HG03175 (cell line): ENCODE results near the gene PRPF39.
"Not testable (repeated sequence)": the region's sequence is repeated elsewhere in the genome, so short reads cannot be mapped to it uniquely, and the experiment has no call there.

Experiments
- ATAC-seq: cut with Tn5 transposase; IDR thresholded peaks from one replicate; pipeline ENCODE4 v1.9.1; 2021; ENCODE audit warnings: mild to moderate bottlenecking, moderate library complexity; ENCODE audit not compliant: unreplicated experiment

PRPF39 gene

DNA sequence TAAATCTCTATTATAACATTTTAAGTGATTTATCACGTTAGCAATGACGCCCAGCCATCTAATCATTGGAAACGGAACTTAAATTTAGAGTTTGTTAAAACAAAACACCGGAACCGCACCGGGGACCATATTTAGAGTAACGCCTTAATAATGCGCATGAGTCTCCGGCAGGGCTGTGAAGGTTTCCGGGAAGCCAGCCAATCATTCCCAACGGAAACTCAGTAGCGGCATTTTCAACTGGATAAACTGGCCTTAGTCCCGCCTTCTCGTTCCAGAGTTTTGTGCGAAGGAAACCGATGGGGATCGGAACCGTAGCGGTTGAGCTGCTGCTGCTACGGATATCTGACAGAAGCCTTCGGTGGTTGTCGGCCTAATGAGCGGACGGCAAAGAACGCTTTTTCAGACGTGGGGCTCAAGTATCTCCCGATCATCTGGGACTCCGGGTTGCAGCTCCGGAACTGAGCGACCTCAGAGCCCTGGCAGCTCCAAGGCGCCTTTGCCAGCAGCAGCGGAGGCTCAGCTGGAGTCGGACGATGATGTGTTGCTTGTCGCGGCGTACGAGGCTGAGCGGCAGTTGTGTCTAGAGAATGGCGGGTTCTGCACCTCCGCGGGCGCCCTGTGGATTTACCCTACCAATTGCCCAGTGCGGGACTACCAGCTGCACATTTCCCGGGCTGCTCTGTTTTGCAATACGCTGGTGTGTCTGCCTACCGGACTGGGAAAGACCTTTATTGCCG, 51.9 kb downstream of the PRPF39 start, which contains the start of gene FANCM:
FANCM (plus strand) TSS at position 272 of the 737 bp plus-strand sequence; CDS start at position 374, 102 bp downstream.
- peak; percentile 45 for ATAC-seq

GRCh38 chr14:45136399-45136798, 52.5 kb downstream of the PRPF39 start:
- no peak for ATAC-seq

GRCh38 chr14:45140661-45141187, 56.8 kb downstream of the PRPF39 start:
- no peak for ATAC-seq

DNA sequence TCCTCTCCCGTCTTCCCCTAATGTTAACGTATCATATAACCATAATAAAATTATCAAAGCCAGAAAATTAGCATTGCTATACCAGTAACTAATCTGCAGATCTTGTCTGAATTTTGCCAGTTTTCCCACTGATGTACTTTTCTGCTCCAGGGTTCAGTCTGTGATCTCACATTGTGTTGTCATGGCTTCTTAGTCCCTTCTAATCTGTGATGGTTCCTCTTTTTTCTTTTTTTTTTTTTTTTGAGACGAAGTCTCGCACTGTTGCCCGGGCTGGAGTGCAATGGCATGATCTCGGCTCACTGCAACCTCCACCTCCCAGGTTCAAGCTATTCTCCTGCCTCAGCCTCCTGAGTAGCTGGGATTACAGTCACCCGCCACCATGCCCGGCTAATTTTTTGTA, 58.2 kb downstream of the PRPF39 start:
- not testable (repeated sequence) for ATAC-seq

- no peak for ATAC-seq
Observed at GRCh38 chr14:45144658-45145057, 60.7 kb downstream of the PRPF39 start.

DNA sequence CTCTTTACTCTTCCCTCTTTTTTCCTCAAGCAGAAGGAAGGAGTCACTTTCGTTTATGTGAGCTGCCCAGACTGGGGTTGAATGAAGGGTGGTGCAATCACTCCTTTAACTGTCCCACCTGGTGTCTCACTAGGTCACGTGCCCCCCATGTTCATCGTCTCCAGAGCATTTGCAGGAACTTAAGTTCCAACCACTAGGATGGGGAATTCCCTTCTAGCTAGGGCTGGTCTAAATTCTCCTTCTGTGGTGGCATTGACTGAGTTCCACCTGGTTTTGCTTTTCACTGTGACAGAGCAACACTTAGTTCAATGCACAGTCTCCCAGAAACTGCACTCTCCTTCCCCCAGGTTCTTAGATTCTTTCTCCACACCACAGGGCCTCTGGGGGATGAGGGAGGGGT, 61.3 kb downstream of the PRPF39 start:
- ATAC-seq = no peak

DNA sequence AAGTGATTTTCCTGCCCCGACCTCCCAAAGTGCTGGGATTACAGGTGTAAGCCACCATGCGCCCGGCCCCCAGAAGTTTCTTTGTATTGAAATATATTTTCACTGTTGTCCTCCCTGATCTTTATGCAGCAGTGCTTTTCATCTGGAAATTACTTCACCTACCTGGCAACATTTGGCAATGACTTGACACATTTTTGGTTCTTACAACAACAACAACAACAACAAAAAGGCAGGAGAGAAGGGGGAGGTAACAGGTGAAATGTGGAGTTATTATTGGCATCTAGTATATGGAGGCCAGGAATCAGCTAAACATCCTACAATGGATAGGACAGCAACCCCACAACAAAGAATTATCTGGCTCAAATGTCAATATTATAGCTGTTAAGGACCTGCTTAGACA, 65.7 kb downstream of the PRPF39 start:
- ATAC-seq = no peak

GRCh38 chr14:45150386-45150890, 66.5 kb downstream of the PRPF39 start:
- no peak for ATAC-seq

DNA sequence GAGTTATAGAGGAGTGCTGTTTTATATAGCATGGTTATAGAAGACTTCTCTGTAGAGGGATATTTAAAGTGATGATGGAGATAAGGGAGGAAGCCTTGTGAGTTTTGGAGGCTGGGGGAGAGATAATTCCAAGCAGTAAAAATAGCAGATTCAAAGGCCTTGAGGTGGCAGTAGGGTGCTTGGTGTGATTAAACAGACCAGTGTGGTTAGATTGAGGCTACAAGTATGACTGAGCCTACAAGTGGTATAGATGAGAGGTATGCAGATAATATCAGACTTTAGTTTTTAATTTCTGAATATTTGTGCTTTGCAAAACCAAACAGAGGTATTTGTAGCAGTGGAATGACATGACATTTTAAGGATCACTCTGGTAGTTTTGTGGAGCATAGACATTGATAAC, 72.2 kb downstream of the PRPF39 start:
- no peak for ATAC-seq
